Lung (tissue), 12 donors: ENCODE data around the gene CRABP2. TPM values are rescaled to one million over a fixed set of nuclear protein-coding genes. Genes with fewer than 3 reads are reported as not detected.

Experiments
- ATAC-seq: fragments of 200-7000 bp; cut with Tn5 transposase; one replicate; pipeline ENCODE4 v1.9.1; 2020; ENCODE audit warnings: moderate number of reproducible peaks; ENCODE audit not compliant: insufficient read depth, low FRiP score
- DNase-seq, 3 donors: peaks; one replicate each; pipeline ENCODE4 v3.0.0-alpha.2; 2013 to 2017
- H3K27ac ChIP-seq, 2 donors: one replicate each; pipeline ENCODE4 v1.5.1; 2013; ENCODE audit warnings: mild to moderate bottlenecking in 2 of 2, moderate library complexity in 2 of 2, control low read depth in 1 of 2, inconsistent platforms in 1 of 2, low read depth in 1 of 2, low read length in 1 of 2
- H3K27me3 ChIP-seq, 3 donors: one replicate each; pipeline ENCODE4 v1.5.1; 2013; ENCODE audit warnings: low read length in 2 of 3; ENCODE audit not compliant: control insufficient read depth in 3 of 3, insufficient read depth in 3 of 3
- H3K36me3 ChIP-seq, 4 donors: one replicate each; pipeline ENCODE4 v1.5.1; 2013; ENCODE audit warnings: low read length in 4 of 4, mild to moderate bottlenecking in 1 of 4, moderate library complexity in 1 of 4; ENCODE audit not compliant: control insufficient read depth in 4 of 4, insufficient read depth in 4 of 4
- H3K4me1 ChIP-seq, 5 donors: one replicate each; pipeline ENCODE4 v1.5.1; 2013; ENCODE audit warnings: low read length in 5 of 5, mild to moderate bottlenecking in 2 of 5, moderate library complexity in 1 of 5; ENCODE audit not compliant: control insufficient read depth in 5 of 5, insufficient read depth in 5 of 5
- H3K4me3 ChIP-seq: one replicate; pipeline ENCODE4 v1.5.1; 2013; ENCODE audit warnings: mild to moderate bottlenecking, control low read depth, moderate library complexity
- H3K9ac ChIP-seq, 2 donors: one replicate each; pipeline ENCODE4 v1.5.1; 2013; ENCODE audit warnings: low read length in 2 of 2, control low read depth in 1 of 2; ENCODE audit not compliant: insufficient read depth in 1 of 2
- H3K9me3 ChIP-seq, 4 donors: one replicate each; pipeline ENCODE4 v1.5.1; 2013; ENCODE audit warnings: low read length in 3 of 4, mild to moderate bottlenecking in 1 of 4, moderate library complexity in 1 of 4; ENCODE audit not compliant: control insufficient read depth in 4 of 4, insufficient read depth in 3 of 4
- CTCF ChIP-seq: IDR thresholded peaks from 2 replicates; pipeline ENCODE4 v1.5.1; 2012; ENCODE audit warnings: mild to moderate bottlenecking; ENCODE audit errors: control extremely low read depth, extremely low read depth
- WGBS, 2 donors: extraction: QIAGEN DNeasy Blood & Tissue Kit; methylation state at CpG; one replicate each; pipeline ENCODE4 v1.1.7; 2013; 5-methylcytosine and 5-hydroxymethylcytosine counted together
- polyA plus RNA-seq, 2 donors: library from polyadenylated mRNA; stranded (reverse); fragments of 200-250 nt; gene quantifications; one replicate each; pipeline ENCODE4 v1.2.1, GENCODE V29; 2013
- total RNA-seq, 2 donors: library from RNA; depleted of rRNA in 1 of 2; stranded (reverse); fragments of >200 nt in 1 of 2; gene quantifications; one replicate each; pipeline ENCODE4 v1.2.1, GENCODE V29; 2014 to 2021
- donor health status: control.
- donor health status: control.
- donor health status: Bipolar disorder and iron deficiency.
- donor health status: healthy.
- donor health status: DM: yes; HTN: yes; CAD: no.

CRABP2 gene
- total and polyA plus RNA-seq, 4 donors: 1.3 to 13.6 (median 4.9) TPM

GRCh38 chr1:156675210-156676113 is 29.9 kb downstream of the CRABP2 start:
- DNase-seq (peak; percentile 84 to 88 (median 87)), ATAC-seq (no peak)
- Histone ChIP-seq H3K36me3 (peaks cover 0 to 5% (median 1%) of the 10 kb centered on the region in 4 donors), H3K27ac (peak overlapping the region; percentile 32 to 94), H3K9ac (no peak overlapping the region), H3K9me3 (no peaks in the 10 kb centered on the region), H3K4me3 (peak overlapping the region; percentile 54), H3K27me3 (peaks cover 0 to 8% (median 7%) of the 10 kb centered on the region in 3 donors), H3K4me1 (peaks cover 6 to 43% (median 8%) of the 10 kb centered on the region in 5 donors)
- TF ChIP-seq CTCF: no peak
- 60 to 73% methylated on average over 18 of the region's 18 CpGs for WGBS, 2 donors

GRCh38 chr1:156673387-156674121 is 31.8 kb downstream of the CRABP2 start:
- peaks cover 0 to 2% (median 0%) of the 10 kb centered on the region in 3 donors for H3K27me3 ChIP-seq
- no peak for TF ChIP-seq CTCF
- DNase-seq: no peak
- H3K27ac ChIP-seq: peak overlapping the region in 1 of 2 donors; percentile 12
- H3K4me1 ChIP-seq: peaks cover 6 to 58% (median 13%) of the 10 kb centered on the region in 5 donors
- no peak for ATAC-seq
- H3K9ac ChIP-seq: peak overlapping the region in 1 of 2 donors; percentile 26
- no peak overlapping the region for H3K4me3 ChIP-seq
- 58 to 69% methylated on average over 8 of the region's 8 CpGs for WGBS, 2 donors
- peaks cover 0 to 5% (median 1%) of the 10 kb centered on the region in 4 donors for H3K36me3 ChIP-seq
- H3K9me3 ChIP-seq: peaks cover 0 to 2% (median 0%) of the 10 kb centered on the region in 4 donors

GRCh38 chr1:156671804-156672203 is 33.6 kb downstream of the CRABP2 start:
- Histone ChIP-seq H3K9ac (no peak overlapping the region), H3K27me3 (peaks cover 0 to 2% (median 0%) of the 10 kb centered on the region in 3 donors), H3K36me3 (peaks cover 0 to 5% (median 1%) of the 10 kb centered on the region in 4 donors), H3K4me3 (no peak overlapping the region), H3K27ac (no peak overlapping the region), H3K9me3 (peaks cover 0 to 2% (median 0%) of the 10 kb centered on the region in 4 donors), H3K4me1 (peaks cover 9 to 65% (median 18%) of the 10 kb centered on the region in 5 donors)
- DNase-seq: no peak
- WGBS, 2 donors: 90 to 100% methylated on average over 2 of the region's 2 CpGs
- no peak for TF ChIP-seq CTCF
- ATAC-seq: no peak
